ENCODE measurements around the gene MICAL2. TPM values are rescaled to one million over a fixed set of nuclear protein-coding genes. Genes with fewer than 3 reads are reported as not detected.
A peak's percentile ranks its signal among the peaks of the same experiment; 100 is the strongest.

The MICAL2 gene
- total RNA-seq, 1 donor from 2014 or later, result 237 TPM

- peak overlapping the region; percentile 88 to 94 for H3K27ac ChIP-seq
Observed at GRCh38 chr11:12196308-12196707, 85.9 kb downstream of the MICAL2 start.

GRCh38 chr11:12196872-12197271, 86.5 kb downstream of the MICAL2 start:
- H3K4me1 ChIP-seq, result peaks cover 45 to 62% of the 10 kb centered on the region in 2 donors
- no peak overlapping the region for H3K4me3 ChIP-seq
- no peaks in the 10 kb centered on the region for H3K9me3 ChIP-seq
- DNase-seq (ENCODE audit: low spot score in 2 of 2), result peak in 1 of 2 donors; percentile 1
- intact Hi-C loops (cut with DNase I), result no loop called here
- H3K27me3 ChIP-seq, result no peaks in the 10 kb centered on the region
- H3K27ac ChIP-seq, result peak overlapping the region; percentile 88 to 94
- H3K36me3 ChIP-seq, result peaks cover 4 to 19% of the 10 kb centered on the region in 2 donors
- no peak for TF ChIP-seq CTCF (IDR thresholded peaks at IDR 0.05)

More at GRCh38 chr11:12196308-12196707, 85.9 kb downstream of the MICAL2 start:
- Histone ChIP-seq H3K36me3 (peaks cover 4 to 19% of the 10 kb centered on the region in 2 donors), H3K4me1 (peaks cover 42 to 56% of the 10 kb centered on the region in 2 donors), H3K27me3 (no peaks in the 10 kb centered on the region), H3K9me3 (no peaks in the 10 kb centered on the region), H3K4me3 (no peak overlapping the region)
- intact Hi-C loops (cut with DNase I), result no loop called here
- DNase-seq (ENCODE audit: low spot score in 2 of 2), result peak in 1 of 2 donors; percentile 42
- TF ChIP-seq CTCF (IDR thresholded peaks at IDR 0.05), result no peak

- H3K36me3 ChIP-seq, result peaks cover 4 to 23% of the 10 kb centered on the region in 2 donors
- H3K9me3 ChIP-seq, result no peaks in the 10 kb centered on the region
- H3K27ac ChIP-seq, result peak overlapping the region; percentile 88 to 94
- peak in 1 of 2 donors; percentile 61 for DNase-seq (ENCODE audit: low spot score in 2 of 2)
- intact Hi-C loops (cut with DNase I), result no loop called here
- H3K4me1 ChIP-seq, result peaks cover 39 to 66% of the 10 kb centered on the region in 2 donors
- no peak overlapping the region for H3K4me3 ChIP-seq
- H3K27me3 ChIP-seq, result no peaks in the 10 kb centered on the region
- no peak for TF ChIP-seq CTCF (IDR thresholded peaks at IDR 0.05)
Observed at GRCh38 chr11:12198251-12199222, 88.1 kb downstream of the MICAL2 start.

GRCh38 chr11:12199231-12199948, 89.0 kb downstream of the MICAL2 start:
- Histone ChIP-seq H3K4me3 (no peak overlapping the region), H3K27me3 (no peaks in the 10 kb centered on the region), H3K27ac (peak overlapping the region; percentile 88 to 94), H3K9me3 (no peaks in the 10 kb centered on the region), H3K4me1 (peaks cover 33 to 69% of the 10 kb centered on the region in 2 donors), H3K36me3 (peaks cover 12 to 30% of the 10 kb centered on the region in 2 donors)
- no peak for DNase-seq (ENCODE audit: low spot score in 2 of 2)
- TF ChIP-seq CTCF (IDR thresholded peaks at IDR 0.05), result no peak
- intact Hi-C loops (cut with DNase I), result no loop called here

- Histone ChIP-seq H3K9me3 (no peaks in the 10 kb centered on the region), H3K4me1 (peaks cover 33 to 65% of the 10 kb centered on the region in 2 donors)
- peak in 1 of 2 donors; percentile 88 for DNase-seq (ENCODE audit: low spot score in 2 of 2)
Observed at GRCh38 chr11:12200279-12200990, 90.0 kb downstream of the MICAL2 start.

More at GRCh38 chr11:12200279-12200990, 90.0 kb downstream of the MICAL2 start:
- intact Hi-C loops (cut with DNase I), result loop anchor here (2.0 kb wide), 1 partner anchor 32 kb away; no protein-coding TSS in a partner anchor
- Histone ChIP-seq H3K36me3 (peaks cover 22 to 41% of the 10 kb centered on the region in 2 donors), H3K4me3 (no peak overlapping the region), H3K27me3 (no peaks in the 10 kb centered on the region), H3K27ac (peak overlapping the region; percentile 88 to 94)
- TF ChIP-seq CTCF (IDR thresholded peaks at IDR 0.05), result no peak

Measured in ascending aorta (tissue), 2 donors.